HG03045 (cell line): Measurements from ENCODE around the gene DCLK1.

Source experiments
- ATAC-seq: cut with Tn5 transposase; IDR thresholded peaks from one replicate; pipeline ENCODE4 v1.9.1; 2021; ENCODE audit warnings: mild to moderate bottlenecking, moderate library complexity; ENCODE audit not compliant: unreplicated experiment

The DCLK1 gene

DNA sequence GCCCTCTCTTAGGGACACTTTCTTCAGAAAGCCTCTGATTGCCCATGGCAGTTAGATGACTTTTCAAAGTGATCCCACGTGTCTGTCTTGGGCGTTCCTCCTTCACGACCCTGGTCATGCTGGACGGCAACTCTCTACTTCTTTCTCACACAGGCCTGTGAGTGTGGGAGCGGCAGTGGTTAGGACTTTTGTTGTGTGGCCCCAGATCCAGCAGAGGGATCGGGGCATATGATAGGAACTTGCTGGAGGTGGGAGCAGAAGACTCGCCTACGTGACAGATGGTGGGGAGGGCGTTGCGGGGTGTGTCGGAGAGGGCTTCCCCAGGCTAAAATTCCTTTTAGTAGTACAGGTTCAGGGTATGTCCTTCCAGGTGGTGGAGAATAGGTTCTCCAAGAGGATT is 365.2 kb downstream of the DCLK1 start:
- ATAC-seq, result no peak

DNA sequence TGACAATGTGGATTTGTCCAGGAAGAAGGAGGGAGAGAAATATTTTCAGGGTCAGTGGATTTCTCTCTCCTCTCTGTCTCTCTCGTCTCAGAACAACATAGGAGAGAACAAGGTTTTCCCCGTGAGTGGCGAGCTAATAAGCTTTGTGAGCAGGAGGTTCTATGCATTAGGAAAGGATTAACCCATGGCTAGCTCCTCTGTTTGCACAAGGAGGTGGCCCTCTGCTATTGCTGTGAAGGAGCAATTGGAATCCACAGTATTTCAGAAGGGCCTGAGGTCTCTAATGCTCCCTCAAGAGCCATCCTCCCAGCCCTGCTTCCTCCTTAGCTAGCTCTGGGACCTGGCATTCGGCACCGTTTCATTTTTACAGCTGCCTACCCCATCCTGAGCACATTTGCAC is 365.8 kb downstream of the DCLK1 start:
- no peak for ATAC-seq

DNA sequence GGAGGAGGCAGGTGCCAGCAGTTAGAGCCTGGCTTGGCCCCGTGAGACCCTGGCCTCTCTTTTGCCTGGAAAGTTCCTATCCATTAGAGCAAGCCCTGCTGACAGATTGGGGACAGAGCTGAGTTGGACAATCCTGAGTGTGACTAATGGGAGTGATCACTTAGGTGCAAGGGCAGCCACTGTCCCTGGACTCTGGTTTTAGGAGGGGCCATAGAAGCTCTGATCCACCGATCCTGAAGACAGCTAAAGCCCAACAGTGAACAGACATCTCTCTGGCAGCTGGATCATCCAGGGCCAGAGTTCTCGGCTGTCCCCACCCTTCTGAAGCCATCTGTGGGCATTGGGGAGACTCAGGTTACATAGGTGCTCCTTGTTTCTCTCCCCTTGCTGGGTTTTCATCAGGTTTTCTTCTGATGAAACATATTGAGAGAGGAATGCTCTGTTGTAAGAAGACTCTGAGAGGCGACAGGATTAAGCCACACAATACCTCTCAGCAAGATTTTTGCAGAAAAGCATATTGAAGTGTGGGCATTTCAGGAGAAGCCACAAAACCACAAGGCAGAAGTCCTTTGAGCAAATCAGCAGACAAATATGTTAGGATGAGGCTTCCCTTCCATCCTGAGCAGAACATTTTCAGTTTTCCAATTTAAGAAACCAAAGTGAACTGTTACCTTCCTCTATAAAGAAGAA is 366.7 kb downstream of the DCLK1 start:
- no peak for ATAC-seq

DNA sequence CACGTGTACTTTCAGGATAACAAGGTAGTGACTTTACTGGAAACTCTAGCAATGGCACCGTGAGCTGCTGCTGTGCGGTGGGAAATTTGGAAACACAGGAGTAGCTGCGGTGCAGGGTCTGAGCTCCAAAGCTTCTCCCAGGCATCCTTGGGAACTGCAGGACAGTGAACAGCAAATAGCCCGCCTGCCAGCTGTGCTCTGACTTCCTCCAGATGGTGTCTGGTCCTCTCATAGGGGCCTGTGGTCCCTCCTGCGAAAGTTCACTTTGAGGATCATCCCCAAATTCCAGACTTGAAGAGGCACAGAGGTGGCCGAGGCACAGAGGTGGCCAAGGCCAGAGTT is 367.4 kb downstream of the DCLK1 start:
- ATAC-seq, result no peak

DNA sequence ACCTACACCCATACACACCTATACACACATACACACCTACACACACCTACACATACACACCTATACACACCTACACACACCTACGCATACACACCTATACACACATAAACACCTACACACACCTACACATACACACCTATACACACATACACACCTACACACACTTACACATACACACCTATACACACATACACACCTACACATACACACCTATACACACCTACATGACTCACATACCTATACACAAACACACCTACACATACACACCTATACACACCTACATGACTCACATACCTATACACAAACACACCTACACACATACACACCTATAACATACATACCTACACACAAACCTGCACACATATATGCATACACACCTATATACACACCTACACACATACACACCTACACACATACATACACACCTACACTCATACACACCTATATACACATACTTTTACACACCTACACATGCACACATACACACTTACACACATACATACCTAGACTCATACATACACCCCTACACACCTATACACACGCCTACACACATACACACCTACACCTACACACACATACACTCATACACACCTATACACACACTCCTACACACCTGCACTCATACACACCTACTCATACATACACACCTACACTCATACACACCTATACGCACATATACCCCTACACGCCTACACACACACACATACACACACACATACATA is 368.0 kb downstream of the DCLK1 start:
- ATAC-seq, result no peak

DNA sequence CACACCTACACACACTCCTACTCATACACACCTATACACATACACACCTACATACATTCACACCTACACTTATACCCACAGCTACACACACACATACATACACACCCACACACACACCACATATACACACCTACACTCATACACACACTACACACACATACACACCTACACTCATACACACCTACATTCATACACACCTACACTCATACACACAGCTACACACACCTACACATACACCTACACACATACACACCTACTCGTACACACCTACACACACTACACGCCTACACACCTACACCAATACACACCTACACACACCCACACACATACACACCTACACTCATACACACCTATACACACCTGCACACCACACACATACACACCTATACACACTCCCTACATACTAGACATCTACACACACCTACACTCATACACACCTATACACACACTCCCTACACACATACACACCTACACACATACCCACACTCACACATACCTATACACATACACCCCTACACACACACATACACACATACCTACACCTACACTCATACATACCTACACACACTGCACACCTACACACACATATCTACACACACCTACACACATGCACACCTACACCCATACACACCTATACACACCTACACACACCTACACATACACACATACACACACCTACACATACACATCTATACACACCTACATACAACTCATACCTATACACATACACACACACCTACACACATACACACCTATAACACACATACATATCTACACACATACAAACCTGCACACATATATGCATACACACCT is 369.5 kb downstream of the DCLK1 start:
- ATAC-seq, result no peak

DNA sequence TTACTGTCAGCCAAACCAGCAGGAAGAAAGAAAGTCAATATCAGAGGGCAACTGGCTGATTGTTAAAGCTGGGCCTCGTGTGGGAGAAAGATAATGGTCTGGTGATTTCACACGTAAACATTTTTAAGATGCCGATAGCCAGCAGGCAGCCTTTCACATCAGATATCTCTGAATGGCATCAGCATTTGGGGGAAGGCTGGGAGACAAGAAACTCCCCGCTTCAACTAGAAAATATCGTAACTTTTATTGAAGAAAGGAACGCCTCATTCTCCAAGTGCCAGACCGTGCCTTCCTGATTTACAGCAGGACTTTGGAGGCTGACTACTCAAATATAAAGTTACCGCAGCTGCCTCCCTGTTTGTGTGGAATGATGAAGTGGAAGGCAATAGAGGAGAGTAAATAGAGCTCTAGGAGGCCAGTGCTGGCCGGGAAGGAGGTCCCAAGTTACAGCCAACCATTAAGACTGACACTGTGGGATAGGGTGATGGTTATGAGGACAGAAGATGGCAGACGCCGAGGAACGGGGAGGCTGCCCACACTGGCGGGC is 370.4 kb downstream of the DCLK1 start:
- no peak for ATAC-seq

DNA sequence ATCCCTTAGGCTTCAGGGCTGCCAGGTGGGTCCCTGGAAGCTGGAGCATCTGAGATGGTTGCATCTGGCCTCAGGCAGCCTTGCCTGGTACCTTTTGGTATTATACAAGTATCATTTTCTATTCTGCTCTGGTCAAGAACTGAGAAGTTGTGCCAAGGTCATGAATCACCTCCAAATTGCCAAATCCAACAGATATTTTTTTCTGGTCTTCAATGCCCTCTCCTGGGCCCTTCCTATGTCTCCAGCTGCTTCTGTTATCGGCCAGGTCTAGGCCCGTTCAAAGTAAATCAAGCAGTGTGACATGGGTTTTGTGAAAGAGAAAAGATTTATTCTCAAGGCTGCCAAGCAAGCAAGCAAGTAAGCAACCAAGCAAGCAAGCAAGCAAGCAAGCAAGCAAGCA is 383.6 kb downstream of the DCLK1 start:
- ATAC-seq, result no peak

DNA sequence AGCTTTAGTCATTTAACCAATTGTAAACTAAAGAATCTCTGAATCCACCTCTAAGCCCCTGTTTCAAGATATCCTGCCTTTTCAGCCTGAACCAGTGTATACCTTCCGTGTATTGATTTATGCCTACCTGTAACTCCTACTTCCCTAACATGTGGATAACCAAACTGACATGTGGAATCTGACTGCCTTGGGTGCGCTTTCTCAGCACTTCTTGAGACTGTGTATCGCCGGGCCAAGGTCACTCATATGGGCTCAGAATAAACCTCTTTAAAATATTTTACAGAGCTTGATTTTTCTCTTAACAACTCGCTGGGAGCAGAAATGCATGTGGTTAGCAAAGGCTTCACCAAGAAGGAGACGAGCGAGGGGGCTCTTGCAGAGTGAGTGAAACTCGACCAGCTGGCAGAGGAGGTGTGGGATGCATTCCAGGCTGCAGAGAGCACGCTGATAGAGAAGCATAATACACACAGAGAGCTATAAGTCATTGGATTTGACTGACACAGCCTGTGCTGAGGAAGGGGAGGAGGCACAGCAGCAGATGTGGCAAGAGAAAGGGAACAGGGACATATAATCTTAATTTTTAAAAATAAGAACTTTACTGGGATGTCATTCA is 386.5 kb downstream of the DCLK1 start:
- no peak for ATAC-seq

DNA sequence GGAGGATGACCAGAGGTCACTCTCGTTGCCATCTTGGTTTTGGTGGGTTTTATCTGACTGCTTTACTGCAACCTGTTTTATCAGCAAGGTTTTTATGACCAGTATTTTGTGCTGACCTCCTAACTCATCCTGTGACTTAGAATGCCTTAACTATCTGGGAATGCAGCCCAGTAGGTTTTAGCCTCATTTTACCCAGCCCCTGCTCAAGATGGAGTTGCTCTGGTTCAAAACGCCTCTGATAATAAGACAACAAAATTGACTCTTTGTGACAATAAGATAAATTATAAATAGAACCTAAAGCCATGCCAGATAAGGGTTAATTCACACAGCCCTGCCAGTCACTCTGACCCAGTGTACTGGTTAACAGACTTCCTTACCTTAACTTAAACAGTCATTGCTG is 387.0 kb downstream of the DCLK1 start:
- ATAC-seq, result no peak

DNA sequence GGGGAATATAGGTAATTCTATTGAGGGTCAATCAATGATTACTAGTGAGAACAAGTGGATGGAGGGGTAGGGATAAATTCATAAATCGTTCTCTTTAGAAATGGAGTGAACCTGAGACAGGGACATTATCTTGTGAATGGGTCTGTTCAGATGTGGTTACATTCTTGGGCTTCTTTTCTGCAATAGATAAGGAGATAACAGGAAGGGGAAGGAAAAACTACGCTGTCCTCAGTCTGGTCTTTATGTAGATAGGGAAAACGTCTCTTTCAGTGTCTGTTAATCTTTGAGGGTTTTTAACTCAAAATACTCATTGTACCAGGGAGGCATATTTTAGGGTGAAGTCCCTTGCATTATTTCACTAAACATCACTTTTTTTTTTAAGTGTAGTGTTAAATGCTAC is 388.0 kb downstream of the DCLK1 start:
- ATAC-seq, result no peak

DNA sequence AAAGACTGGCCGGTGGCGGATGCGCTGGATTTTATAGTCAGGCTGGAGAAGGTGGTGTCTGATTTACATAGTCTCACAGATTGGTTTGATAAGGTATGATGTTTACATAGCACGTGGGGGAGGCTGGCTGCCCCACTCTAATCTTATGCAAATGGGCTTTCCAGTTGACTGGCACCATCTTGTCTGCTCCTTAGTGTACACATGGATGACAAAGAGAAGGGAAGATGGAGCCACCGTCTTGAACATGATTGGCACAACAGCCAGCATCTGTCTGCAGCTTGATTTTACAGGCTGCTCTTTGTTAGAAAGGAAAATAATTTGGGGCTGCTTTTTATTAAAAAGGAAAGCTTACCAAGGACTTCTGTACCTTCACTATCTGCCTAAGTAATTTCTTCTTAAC is 389.5 kb downstream of the DCLK1 start:
- no peak for ATAC-seq

DNA sequence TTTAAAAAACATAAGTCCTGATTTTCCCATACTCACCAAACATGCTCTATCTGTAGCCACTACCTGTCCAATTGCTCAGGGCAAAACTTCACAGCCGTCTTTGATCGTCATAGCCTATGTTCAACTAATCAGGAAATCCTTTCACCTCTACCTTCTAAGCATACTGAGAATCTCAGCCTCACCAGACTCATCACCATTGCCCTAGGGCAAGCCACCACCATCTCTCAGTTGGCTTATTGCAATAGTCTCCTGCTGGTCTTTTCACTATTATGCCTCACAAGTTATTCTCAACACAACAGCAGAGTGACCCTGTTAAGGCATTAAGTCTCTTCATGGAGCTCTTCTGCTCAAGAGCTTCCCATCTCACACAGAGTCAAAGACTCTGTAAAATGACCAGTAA is 394.3 kb downstream of the DCLK1 start:
- ATAC-seq, result no peak

DNA sequence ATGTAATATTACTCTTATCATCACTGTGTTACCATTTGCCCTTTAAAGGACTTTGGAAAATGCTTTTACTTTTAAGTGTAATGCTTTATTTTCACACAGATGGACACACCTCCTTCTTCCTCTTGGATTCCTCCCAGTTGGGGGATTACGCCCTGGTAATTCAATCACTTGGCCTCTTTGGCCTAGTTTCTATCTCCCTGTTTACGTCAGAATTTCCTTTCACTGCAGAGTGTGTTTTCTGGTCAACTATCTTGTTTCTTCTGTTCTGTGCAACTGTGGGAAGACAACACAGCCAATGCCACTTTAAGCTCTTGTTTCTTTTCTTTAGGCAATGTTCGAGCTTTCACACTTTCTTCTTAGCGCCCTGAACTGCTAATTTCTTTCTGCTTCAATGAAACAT is 397.4 kb downstream of the DCLK1 start:
- ATAC-seq, result no peak

DNA sequence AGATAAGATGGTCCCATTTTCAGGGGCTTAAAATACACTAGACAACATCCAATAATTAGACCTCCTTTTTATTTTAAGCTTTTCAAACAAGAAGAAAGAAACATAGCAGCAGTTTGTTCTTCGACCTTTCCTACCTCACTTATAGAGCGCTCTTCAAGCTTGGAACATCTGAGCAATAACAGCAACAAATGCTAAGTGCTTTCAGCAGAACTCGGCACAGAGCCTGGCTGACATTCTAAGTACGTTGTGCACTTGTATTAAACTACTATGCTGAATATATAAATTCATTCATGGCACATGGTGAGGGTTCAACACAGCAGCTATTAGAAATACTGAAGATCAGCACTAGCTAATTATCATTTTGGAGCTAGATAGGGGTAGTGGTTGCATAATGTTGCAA is 398.6 kb downstream of the DCLK1 start:
- ATAC-seq, result no peak

DNA sequence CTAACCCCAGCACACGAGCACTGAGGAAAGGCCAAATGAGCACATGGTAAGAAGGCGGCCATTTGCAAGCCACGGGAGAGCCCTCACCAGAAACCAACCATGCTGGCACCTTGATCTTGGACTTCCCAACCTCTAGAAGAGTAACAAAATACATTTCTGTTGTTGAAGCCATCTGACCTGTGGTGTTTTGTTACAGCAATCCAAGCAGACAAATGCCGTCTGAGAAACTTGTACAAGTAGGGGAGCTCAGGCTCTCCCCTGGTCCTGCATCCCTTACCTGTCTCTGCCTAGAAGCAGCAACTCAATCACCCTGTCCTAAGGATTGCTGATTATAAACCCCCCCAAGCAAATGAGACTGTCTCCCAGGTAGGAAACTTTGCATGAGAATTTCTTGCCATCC is 399.7 kb downstream of the DCLK1 start:
- no peak for ATAC-seq

DNA sequence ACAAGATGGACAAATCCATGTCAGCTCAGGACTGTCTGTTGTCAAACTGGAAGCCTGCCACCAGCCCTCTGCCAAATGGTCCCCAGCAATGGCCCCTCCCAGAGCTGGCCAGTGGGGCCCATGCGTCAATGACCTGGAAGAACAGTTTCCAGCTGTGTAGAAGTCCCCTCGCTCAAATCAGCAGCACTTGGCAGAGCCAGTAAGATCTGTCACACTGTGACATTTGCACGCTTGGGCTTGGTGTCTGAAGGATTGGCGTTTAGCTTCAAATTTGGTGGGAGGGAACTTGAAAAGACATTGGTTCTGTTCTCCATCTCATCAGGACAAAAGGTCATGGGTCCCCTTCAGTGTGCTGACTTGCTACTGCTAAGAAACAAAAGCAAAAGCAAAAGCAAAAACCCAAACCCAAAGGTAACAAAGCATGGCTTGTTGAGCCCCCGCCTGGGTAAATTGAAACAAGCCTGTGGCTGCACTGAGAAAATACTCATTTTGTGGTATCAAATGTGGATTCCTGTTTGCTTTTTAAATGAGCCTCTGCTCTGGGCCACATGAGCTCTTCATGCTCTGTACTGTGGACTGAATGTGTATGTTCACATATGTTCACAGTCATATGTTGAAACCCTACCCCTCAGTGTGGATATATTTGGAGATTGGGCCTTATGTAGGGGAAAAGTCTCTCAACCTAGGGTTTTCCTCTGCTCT is 401.1 kb downstream of the DCLK1 start:
- ATAC-seq, result peak; percentile 68

DNA sequence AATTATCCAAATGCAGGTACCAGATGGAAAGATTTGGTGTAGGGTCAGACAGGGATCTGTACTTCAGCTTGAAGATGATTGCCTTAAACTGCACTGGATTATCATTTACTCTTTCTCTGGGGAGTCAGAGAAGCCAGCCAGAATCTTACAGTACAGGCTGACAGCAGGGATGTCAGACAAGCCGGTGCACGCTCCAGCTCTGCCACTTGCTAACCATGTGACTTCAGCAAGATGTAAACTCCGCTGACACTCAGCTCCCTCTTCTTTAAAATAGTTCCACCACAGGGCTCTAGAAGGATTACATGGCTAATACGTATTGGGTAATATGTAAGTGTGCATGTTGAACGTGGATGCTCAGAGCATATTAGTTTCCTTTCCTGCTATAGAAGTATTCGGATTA is 403.3 kb downstream of the DCLK1 start:
- ATAC-seq, result no peak

DNA sequence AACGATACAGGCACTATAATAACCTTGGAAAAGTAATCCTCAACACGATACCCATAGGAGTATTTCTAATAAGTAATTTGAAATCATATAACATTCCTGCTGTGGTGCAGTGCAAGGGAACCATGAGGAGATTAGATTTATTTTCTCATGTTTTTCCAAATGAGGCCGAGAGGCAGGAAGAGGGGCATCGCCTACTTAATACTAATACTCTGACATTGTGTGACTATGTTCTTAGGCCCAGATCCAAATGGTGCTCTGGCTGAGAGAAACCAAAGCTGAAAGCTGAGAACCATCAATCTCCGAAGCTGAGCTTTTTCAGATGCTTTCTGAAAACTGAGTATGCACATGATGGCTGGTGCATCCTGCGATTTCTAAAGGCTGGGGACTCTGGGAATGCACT is 406.7 kb downstream of the DCLK1 start:
- ATAC-seq, result no peak

DNA sequence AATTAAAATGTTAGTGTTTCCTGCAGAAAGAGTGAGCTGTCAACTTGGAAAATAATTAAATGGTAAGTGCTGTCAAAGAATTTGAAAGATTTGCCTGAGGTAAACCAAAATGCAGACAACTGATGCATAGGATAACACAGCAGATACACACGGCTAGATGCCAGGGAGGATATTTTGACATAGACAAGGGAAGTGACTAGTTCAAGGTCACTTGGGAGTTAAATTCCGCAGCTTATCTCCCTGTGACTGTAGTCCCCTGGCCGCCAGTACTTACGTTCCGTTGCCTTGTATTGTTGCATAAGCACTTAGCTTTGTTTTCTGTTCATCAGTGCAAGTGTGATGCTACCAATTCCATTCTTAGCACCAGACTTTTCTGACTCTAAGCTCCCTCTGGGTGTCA is 407.4 kb downstream of the DCLK1 start:
- no peak for ATAC-seq

DNA sequence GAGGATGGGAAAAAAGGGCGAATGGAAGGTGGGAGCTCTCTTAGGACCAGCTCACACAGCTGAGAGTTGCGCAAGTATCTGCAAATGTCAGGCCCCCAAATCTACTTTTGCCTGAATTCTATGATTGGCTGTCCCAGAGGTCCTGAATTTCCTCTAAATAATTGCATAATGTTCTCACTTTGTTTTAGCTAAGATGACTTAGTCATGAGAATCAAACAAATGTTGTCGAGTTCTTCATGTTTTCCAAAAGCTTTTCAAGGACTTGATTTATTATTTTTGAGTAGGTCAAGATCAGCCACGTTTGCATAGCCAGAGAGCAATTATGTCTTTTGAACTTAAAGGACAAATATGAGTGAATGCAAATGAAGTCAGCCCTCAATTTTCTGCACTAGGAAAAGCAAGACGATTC is 408.1 kb downstream of the DCLK1 start:
- ATAC-seq, result no peak
